Left renal pelvis (tissue), 4 donors: Measurements from ENCODE around the gene R3HDM2. TPM values are rescaled to one million over a fixed set of nuclear protein-coding genes. Genes with fewer than 3 reads are reported as not detected.

Experiments
- DNase-seq, 4 donors: peaks; one replicate each; pipeline ENCODE4 v3.0.0-alpha.2; 2013; ENCODE audit warnings: low read depth in 4 of 4, low spot score in 3 of 4
- polyA plus RNA-seq, 4 donors: library from polyadenylated mRNA; unstranded; fragments of 120-200 nt; gene quantifications; one replicate each; pipeline ENCODE4 v1.2.1, GENCODE V29; 2013; ENCODE audit not compliant: insufficient read length in 4 of 4

Gene R3HDM2
- polyA plus RNA-seq, 4 donors, result 65.5 to 99.8 (median 76.4) TPM

DNA sequence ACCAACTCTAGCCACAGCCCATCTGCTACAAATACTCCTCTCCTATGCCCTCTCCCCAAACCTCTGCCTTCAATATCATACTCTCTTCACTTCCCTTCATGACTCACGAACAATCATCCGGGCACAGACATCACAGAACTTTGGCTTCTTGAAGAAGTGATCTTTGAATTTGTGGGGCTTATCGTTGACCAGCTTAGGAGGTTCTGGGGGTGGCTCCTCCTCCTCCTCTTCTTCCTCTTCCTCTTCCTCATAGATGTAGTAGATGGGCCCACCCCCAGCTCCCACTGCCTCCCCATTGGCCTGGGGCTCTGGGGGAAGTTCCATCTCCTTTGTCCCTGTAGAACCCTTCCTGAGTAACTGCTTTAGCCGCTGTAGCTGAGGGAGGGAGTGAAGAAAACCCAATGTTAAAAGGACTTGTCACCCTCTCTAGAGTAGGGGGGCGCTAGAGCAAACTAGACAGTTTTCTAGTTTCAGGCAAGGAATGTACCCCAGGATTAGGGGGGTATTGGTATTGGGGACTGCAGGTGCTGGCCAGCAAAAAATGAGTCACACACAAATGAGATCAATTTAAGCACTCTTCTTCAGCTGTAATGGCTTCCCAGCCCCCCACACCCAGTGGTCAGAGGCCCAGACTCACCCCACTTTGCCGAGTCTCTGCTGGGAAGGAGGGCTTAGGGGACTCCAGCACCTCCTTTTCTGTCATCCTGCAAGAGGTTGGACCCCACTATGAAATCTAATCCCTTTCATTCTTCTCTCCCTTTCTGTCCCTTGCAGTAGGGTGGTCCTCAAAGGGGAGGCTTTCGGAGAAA is 181.7 kb downstream of the R3HDM2 start:
- no peak for DNase-seq

DNA sequence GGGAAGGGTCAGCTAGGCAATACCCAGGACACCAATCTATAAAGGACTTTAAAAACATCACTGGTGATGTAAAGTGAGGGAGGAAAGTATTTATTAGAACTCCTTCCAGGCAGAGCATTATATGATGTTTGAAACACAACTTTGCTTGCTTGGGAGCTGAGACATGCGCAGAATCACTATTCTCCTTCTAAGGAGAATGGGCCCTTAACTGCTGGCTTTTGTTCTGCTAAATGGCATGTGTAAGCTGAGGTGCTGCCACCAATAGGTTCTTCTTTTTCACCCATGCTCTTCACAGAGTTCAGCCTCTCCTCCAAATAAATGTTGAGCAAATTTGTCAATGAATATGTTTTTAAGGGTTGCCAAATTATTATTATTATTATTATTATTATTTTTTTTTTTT is 183.8 kb downstream of the R3HDM2 start:
- DNase-seq, result no peak

GRCh38 chr12:57244312-57244696 is 186.5 kb downstream of the R3HDM2 start:
- DNase-seq, result no peak

DNA sequence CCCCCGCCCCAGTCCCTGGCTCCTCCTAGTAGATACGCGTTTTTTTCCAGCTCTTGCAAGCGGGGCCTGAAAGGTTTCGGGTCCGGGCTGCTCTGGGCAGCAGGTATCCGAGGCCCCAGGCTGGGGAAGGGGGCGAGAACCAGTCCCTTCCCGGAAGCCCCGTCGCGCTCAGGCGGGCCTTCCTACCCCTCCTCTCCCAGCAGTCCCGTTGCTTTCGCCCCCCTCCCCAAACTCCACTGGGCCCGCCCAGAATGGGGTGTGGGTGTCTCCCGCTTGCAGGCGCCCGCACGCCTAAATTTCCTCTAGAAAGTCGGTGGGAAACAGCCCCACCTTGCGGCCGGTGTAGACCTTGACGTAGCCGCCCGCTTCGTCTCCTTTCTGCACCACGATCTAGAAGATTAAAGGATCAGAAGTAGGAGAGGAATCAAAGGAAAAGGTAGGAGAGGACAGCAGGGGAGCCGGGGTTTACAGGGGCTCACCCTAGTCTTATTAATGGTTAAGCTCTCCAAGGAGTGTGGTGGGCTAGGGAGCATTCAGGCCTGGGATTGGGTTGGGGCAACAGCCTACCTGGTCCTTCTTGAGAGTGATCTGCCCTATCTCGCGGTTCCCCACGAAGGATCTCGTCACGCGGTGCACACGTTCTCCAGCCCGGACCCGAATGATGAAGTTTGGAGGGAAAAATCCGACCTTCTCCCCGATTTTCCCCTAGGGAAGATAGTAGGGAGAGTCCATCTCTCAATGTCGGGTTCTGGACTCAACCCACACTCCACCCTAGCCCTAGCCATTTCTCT is 187.1 kb downstream of the R3HDM2 start:
- DNase-seq, result peak in 1 of 4 donors; percentile 63

GRCh38 chr12:57242691-57243454 is 188.0 kb downstream of the R3HDM2 start:
- peak in 1 of 4 donors; percentile 74 for DNase-seq

DNA sequence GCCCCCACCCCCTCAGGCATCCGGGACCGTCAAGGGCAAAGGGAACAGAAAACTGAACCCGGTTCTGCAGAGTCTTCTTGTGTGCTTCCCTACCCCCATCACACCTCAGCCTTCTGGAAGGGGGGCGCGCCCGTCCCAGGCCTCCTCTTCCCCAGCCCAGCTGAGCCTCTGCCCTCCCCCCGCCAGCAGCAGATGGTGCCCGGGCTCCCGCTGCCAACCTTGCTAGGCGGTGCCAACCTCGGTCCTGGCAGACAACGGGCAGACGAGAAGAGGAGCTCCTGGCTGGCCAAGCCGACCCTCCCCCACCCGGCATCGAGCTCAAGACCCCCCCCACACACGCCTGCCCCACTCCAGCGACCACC is 188.5 kb downstream of the R3HDM2 start:
- no peak for DNase-seq

- no peak for DNase-seq
Measured at GRCh38 chr12:57241402-57242310, 189.2 kb downstream of the R3HDM2 start.

GRCh38 chr12:57240926-57241401 is 189.9 kb downstream of the R3HDM2 start:
- no peak for DNase-seq

DNA sequence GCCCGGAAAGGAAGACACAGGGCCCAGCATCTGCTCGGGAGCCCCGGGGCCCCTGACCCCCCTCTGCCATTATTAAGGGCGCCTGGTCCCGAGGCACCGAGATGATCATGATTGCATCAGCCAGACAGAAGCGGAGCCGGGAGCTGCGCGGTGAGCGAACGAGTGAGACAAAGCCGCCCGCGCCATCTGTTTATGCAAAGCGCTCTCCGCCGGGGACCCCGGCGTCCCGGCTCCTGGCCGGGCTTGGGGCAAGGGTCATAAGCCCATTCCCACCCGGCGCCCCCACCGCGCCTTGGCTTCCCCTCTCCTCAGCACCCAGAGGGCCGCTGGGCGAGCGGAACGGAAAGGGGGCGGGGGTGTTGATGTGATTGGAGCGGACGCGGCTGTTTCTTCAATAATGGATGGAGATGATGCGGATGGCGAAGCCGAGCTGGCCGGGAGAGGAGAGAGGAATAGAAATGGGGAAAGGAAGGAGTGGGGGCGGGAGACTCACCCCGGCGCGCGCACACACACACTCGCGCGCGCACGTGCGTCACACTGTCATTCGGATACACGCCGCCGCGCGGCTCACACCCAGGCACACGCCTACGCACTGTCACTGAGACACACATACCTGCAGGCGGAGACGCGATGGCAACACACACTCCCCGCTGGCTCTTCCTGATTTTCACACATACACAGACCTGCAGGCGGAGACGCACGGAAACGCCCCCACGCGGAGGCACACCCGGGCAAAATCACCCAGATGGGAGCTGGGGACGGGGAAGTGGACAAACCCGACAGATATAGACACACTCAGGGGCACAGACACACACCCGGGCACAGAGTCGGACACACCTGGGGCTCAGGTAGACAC is 190.5 kb downstream of the R3HDM2 start:
- DNase-seq, result no peak

DNA sequence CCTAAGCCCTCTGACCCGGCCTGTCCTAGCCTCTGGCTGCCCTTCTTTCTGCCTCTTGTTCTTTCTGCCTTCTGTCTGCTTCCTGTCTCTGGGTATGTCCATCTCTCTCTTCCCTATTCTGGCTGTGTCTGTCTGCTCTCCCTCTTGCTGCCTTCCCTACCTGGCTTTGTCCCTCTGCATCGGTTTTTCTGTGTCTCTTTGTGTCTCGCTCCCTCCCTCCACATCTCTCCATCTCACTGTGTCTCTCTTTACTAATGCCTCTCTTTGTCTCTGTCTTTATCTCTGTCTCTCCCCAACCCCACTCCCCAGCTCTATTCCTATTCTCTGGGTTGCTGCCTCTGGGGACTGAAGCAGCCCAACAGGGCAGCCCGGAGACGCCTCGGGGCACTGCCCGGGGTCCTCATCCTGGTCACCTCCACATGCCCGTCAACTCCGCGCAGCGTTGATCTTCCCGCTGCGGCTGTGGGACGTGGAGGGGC is 191.2 kb downstream of the R3HDM2 start:
- no peak for DNase-seq

GRCh38 chr12:57238854-57239554 is 191.8 kb downstream of the R3HDM2 start:
- peak in 1 of 4 donors; percentile 75 for DNase-seq

DNA sequence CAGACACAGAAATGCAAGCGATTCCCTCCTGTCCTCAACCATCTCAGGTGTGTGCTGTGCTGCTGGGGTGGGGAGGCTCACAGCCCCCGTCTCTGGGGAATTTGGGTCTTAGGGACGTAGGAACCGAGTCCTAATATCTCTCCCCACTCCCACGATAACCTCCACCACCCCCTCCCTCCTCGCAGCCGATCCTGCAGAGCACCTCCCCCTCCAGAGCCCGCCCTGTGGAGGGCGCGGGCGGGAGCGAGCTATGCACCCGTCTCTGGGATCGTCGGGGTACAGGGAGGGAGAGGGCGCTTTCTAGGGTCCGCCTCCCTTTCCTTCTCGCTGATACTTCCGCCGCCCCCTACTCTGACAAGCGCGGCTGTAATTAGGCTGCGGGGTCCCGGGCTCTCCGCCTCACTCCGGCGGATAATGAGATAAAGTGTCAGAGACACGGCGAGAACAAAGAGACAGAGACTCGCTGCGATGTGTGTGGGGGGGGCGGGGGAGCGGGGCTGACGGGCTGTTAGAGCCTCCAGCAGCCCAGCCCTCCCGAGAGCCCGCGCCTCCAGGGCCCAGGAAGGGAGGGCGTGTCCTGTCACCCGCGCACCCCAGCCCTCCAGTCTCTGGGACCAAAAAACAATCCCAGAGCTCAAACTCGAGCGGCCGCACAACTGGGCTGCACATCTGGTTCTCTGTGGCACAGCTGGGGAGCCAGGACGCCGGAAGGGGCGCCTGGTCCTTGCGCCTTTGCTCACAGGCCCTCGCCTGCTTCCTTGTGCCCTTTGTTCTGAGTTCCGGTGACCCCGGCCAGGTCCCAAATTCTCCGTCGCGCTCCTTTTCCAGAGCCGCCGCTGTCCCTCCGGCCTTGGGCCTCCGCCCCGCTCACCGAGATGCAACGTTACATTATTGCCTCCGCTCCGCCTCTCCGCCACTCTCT is 192.7 kb downstream of the R3HDM2 start:
- DNase-seq, result no peak

GRCh38 chr12:57237596-57237931 is 193.3 kb downstream of the R3HDM2 start:
- no peak for DNase-seq

- DNase-seq, result no peak
Measured at GRCh38 chr12:57236925-57237595, 193.8 kb downstream of the R3HDM2 start.

DNA sequence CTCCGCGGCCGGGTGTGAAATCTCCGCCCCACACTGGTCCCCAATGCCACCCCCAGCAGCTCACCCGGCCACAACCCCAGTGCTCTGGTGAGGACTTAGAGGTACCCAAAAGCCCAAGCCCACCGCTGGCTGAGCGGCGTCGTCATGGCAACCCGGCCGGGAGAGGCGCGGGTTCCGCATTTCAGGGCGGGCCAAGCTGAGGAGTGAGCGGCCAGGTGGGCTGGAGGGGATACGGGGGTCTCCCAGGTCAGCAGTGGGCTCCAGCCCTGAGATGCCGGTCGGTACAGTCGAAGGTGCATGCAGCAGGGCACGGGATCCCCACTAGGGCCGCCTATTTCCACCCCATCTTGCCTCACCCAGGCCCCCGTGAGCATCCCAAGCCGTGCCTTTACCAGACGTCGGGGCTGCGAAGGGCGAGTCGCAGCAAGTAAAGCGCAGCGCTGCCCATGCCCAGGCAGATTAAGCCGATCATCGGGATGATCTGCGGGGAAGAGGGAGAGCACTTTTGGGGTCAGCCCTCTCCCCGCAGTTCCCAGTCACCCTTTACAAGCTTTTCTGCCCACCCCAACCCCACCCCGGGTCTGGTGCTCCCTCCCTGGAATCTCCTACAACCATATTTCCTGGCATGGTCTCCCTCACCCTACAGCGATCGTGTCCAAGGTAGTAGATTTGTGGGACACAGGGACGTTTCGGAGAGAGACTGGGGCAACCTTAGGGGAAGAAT is 194.5 kb downstream of the R3HDM2 start:
- DNase-seq, result no peak

GRCh38 chr12:57235728-57236131 is 195.1 kb downstream of the R3HDM2 start:
- DNase-seq, result no peak
